Esophagus muscularis mucosa (tissue), 4 donors: Measurements from ENCODE around the gene RGS12. TPM values are rescaled to one million over a fixed set of nuclear protein-coding genes. Genes with fewer than 3 reads are reported as not detected.

Experiments
- DNase-seq: peaks from one replicate; pipeline ENCODE4 v3.0.0-alpha.2; 2017; ENCODE audit errors: extremely low spot score
- H3K27ac ChIP-seq, 4 donors: fragments of 200-600 bp; sonication (generic); replicated peaks in 1 of 4; 1 replicate in 3 of 4; 2 replicates in 1 of 4; pipeline ENCODE4 v1.5.1; 2016 to 2019; ENCODE audit warnings: mild to moderate bottlenecking in 1 of 4
- H3K27me3 ChIP-seq, 4 donors: fragments of 200-600 bp; sonication (generic); one replicate each; pipeline versions ENCODE4 v1.5.1 to v1.6.0; 2016 to 2019
- H3K36me3 ChIP-seq, 4 donors: fragments of 200-600 bp; sonication (generic); one replicate each; pipeline ENCODE4 v1.5.1; 2016 to 2019
- H3K4me1 ChIP-seq, 4 donors: fragments of 200-600 bp; sonication (generic); one replicate each; pipeline ENCODE4 v1.5.1; 2016 to 2019
- H3K4me3 ChIP-seq, 4 donors: fragments of 200-600 bp; sonication (generic); 1 replicate in 2 of 4; 2 replicates in 2 of 4; pipeline ENCODE4 v1.5.1; 2016 to 2019; ENCODE audit warnings: mild to moderate bottlenecking in 4 of 4, moderate library complexity in 1 of 4
- H3K9me3 ChIP-seq, 4 donors: fragments of 200-600 bp; sonication (generic); 1 replicate in 3 of 4; 2 replicates in 1 of 4; pipeline ENCODE4 v1.5.1; 2016 to 2019
- CTCF ChIP-seq, 3 experiments: fragments of 200-600 bp in 2 of 3; fragments of 450-650 bp in 1 of 3; sonication (generic) in 2 of 3; IDR thresholded peaks; one replicate each; pipeline ENCODE4 v1.5.1; 2017 to 2019; ENCODE audit warnings: antibody characterized with exemption in 3 of 3, mild to moderate bottlenecking in 2 of 3, moderate library complexity in 1 of 3
- EP300 ChIP-seq: sonication (generic); formaldehyde crosslinking; IDR thresholded peaks from one replicate; pipeline ENCODE4 v1.6.1; 2017; ENCODE audit warnings: antibody characterized with exemption
- POLR2A ChIP-seq: fragments of 450-650 bp; IDR thresholded peaks from one replicate; pipeline ENCODE4 v1.6.1; 2017; ENCODE audit warnings: antibody characterized with exemption, moderate library complexity, mild to moderate bottlenecking, low read depth
- POLR2AphosphoS5 ChIP-seq, 2 donors: sonication (generic); formaldehyde crosslinking; IDR thresholded peaks; one replicate each; pipeline ENCODE4 v1.6.1; 2017; ENCODE audit warnings: antibody characterized with exemption in 2 of 2
- WGBS: methylation state at CpG from one replicate; pipeline ENCODE4 v1.1.5; 2018; 5-methylcytosine and 5-hydroxymethylcytosine counted together
- intact Hi-C: fragments of 100-400 bp; cut with DNase I; formaldehyde crosslinking; loops from one replicate; pipeline ENCODE4 v1.15.1; 2023
- total RNA-seq, 4 donors: library from RNA; depleted of rRNA; stranded (reverse); fragments of >200 nt; gene quantifications; one replicate each; pipeline versions ENCODE4 v1.1.0 to v1.2.1, GENCODE V29; 2016

Gene RGS12
- total RNA-seq, 4 donors from 2014 or later, result 16.2 to 23.0 (median 19.2) TPM

- WGBS, result 85% methylated on average over 14 of the region's 24 CpGs
- no peak for DNase-seq
- intact Hi-C loops, result no loop called here
- Histone ChIP-seq H3K27me3 (peaks cover 0 to 31% (median 3%) of the 10 kb centered on the region in 4 donors), H3K9me3 (no peaks in the 10 kb centered on the region), H3K4me3 (no peak overlapping the region), H3K4me1 (peaks cover 22 to 47% (median 43%) of the 10 kb centered on the region in 4 donors), H3K36me3 (no peaks in the 10 kb centered on the region), H3K27ac (no peak overlapping the region)
- TF ChIP-seq CTCF (IDR thresholded peaks at IDR 0.05) (no peak), POLR2AphosphoS5 (IDR thresholded peaks at IDR 0.05) (no peak), EP300 (no peak), POLR2A (no peak)
These were observed 4.8 kb upstream of the RGS12 start for GRCh38 chr4:3287972-3288570.

GRCh38 chr4:3288571-3289094 is 4.2 kb upstream of the RGS12 start:
- TF ChIP-seq POLR2AphosphoS5 (IDR thresholded peaks at IDR 0.05) (no peak), EP300 (no peak), CTCF (IDR thresholded peaks at IDR 0.05) (no peak)
- Histone ChIP-seq H3K36me3 (no peaks in the 10 kb centered on the region), H3K4me1 (peaks cover 23 to 50% (median 46%) of the 10 kb centered on the region in 4 donors), H3K27me3 (peaks cover 0 to 28% (median 3%) of the 10 kb centered on the region in 4 donors), H3K9me3 (no peaks in the 10 kb centered on the region), H3K27ac (no peak overlapping the region), H3K4me3 (no peak overlapping the region)
- WGBS, result 90% methylated on average over 3 of the region's 11 CpGs
- no peak for DNase-seq
- intact Hi-C loops, result no loop called here

- intact Hi-C loops, result loop anchor here (5.0 kb wide), 1 partner anchor 88 kb away; no protein-coding TSS in a partner anchor
- 95% methylated on average over 11 of the region's 11 CpGs for WGBS
- no peak for DNase-seq
- Histone ChIP-seq H3K36me3 (no peaks in the 10 kb centered on the region), H3K4me1 (peaks cover 31 to 64% (median 58%) of the 10 kb centered on the region in 4 donors), H3K4me3 (no peak overlapping the region), H3K27me3 (peaks cover 0 to 19% (median 3%) of the 10 kb centered on the region in 4 donors), H3K9me3 (no peaks in the 10 kb centered on the region), H3K27ac (no peak overlapping the region)
- no peak for TF ChIP-seq CTCF (IDR thresholded peaks at IDR 0.05)
- no peak for TF ChIP-seq POLR2A
- TF ChIP-seq POLR2AphosphoS5 (IDR thresholded peaks at IDR 0.05), result no peak
- TF ChIP-seq EP300, result no peak
These were observed 2.3 kb upstream of the RGS12 start for GRCh38 chr4:3290476-3290875.

GRCh38 chr4:3290889-3291321 is 1.9 kb upstream of the RGS12 start:
- Histone ChIP-seq H3K27me3 (peaks cover 0 to 15% (median 3%) of the 10 kb centered on the region in 4 donors), H3K36me3 (no peaks in the 10 kb centered on the region), H3K4me3 (peak overlapping the region in 1 of 4 donors; percentile 89), H3K9me3 (no peaks in the 10 kb centered on the region), H3K4me1 (peaks cover 31 to 64% (median 58%) of the 10 kb centered on the region in 4 donors), H3K27ac (peak overlapping the region in 3 of 4 donors; percentile 92 to 99 (median 99))
- TF ChIP-seq CTCF (IDR thresholded peaks at IDR 0.05) (no peak), POLR2AphosphoS5 (IDR thresholded peaks at IDR 0.05) (no peak), EP300 (no peak), POLR2A (no peak)
- DNase-seq, result no peak
- 79% methylated on average over 6 of the region's 9 CpGs for WGBS
- intact Hi-C loops, result loop anchor here (5.0 kb wide), 1 partner anchor 89 kb away; no protein-coding TSS in a partner anchor
